DMS79 (cell line): ENCODE data around the gene CHCHD4.

Experiments used
- DNase-seq: peaks from one replicate; lab custom pipeline; 2025; lab: John Stamatoyannopoulos, UW

Gene CHCHD4

DNA sequence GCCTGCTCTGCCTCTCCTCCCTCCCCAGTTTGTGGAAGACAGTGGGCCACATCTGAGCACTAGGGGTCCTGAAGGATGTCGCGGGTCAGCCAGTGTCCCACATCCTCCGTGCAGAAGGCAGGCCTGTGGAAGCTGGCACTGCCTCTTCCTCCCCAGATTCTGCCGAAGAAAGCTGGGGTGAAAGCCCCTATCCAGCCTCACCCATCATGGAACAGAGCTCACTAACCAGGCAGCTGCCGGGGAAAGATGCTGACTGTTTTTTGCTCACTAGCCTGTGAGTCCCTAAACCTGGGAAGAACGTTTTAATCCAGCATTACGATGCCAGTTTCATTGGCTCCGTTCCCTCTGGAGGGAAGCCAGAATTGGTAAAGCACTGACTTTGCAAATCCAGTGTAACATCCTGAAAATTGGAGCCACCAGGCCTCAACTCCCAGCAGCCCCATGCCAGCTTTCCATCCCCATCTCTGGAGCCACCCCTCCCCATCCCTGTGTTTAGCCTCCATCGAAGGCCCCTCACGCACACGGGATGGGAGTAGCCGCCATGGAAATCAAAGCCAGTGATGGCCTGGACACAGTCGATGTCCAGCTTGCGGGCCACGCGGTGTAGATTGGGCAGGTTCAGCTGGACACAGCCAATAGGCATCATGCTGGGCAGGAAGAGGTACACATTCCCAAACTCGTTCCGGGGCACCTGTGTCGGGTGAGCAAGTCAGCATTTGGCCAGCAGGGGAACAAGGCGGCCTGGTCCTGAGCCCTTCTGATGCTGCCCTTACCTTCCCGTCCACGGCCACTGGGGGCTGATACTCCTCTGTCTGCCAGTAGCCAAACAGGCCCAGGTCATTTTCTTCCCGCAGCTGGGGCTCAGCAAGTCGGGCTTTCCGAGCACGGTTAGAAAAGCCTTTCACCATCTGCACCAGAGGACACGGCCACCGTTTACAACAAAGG, 23.6 kb upstream of the CHCHD4 start:
- peak; percentile 35 for DNase-seq

DNA sequence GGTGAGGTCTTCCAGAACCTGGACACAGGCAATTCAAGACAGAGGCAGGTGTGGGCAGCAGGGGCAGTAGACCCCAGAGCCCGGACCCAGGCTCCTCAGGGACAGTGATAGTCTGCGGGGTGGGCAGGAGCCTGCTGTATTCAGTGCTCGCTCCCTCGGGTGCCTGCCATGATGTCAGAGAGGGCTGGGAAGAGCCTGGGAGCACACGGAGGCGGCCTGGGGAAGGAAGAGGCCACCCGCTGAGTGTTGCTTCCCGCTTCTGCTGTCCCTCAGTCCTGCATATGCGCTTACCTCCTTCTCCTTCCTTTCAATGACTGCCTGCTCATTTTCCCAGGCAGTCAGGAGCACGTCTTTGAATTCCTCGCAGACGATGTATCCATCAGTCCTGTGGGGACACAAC, 22.9 kb upstream of the CHCHD4 start:
- no peak for DNase-seq

DNA sequence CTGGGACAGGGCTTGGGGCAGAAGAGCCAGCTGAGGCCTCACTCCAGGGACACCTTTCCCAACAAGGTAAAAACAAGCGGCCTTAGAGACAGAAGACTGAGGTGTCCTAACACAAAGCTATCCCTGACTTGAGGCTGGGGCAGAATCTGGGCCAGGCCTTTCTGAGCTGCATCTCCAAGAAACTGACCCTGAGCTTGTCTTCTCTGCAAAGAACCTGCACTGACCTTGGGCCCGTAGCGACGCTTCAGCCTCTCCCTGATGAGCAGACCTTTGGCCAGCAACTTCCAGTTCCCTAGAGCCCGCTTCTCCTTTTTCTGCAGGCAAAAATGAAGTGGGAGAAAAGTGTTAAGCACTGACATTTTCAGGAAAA, 22.4 kb upstream of the CHCHD4 start:
- no peak for DNase-seq

DNA sequence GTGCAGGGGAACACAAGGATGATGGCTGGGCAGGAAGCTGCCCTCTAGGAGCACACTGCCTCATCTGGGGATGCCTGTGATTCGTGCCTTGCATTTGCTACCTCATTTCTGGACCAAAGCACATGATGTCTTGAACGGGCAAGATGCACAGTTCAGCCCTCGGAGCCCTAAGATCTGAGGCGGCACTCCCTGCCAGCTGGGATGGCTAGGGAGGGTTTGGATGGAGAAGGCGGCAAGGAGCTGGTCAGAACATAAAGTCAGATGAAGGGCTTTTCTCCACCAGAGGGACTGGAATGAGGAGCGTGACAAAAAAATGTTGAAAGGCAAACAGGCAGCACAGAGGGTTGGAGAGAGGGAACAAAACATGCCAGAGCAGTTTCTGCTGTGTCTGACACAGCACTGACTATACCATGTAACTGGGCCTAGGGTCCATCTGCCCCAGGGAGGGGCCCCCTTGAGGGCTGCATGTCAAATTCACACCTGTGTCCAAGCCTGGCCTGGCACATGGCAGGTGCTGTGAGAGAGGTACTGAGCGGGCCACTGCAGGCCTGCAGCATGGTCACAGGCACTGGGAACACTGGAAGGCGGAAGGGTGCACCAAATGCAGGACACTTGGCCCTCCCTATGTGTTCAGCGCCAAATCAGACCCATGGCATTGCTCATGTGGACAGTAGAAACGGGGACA, 21.9 kb upstream of the CHCHD4 start:
- no peak for DNase-seq

DNA sequence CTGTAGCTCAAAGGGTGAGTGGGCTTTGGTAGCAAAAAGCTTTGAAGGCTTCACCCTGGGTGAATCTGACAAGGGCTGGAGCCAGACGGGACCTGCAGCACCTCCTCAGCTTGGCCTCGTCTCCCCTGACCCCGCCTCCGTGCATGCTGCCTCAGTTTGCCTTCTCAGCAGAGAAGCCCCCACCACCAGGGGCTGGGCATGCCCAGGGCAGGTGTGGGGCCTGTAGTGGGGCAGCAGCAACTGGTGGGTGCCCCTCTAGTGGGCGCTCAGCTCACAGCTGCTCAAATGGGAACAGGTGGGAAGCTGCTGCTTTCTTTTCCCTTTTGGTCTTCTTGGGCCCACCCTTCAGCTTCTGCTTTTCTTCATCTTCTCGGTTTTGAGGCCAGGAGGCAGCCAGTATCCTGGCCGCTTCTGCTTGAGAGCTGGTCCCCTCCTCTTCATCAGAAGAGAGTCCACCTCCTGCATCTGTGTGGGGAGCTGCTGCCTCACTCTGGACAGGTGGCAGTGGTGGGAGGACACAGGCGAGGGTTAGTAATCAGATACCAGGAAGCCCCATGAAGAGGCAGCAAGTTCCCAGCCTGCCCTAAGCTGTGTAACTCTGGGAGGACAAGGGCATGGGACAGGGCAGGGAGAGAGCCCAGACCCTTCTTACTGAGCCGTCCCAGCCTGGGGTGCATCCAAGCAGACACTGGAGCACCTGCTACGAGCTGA, 21.2 kb upstream of the CHCHD4 start:
- no peak for DNase-seq

DNA sequence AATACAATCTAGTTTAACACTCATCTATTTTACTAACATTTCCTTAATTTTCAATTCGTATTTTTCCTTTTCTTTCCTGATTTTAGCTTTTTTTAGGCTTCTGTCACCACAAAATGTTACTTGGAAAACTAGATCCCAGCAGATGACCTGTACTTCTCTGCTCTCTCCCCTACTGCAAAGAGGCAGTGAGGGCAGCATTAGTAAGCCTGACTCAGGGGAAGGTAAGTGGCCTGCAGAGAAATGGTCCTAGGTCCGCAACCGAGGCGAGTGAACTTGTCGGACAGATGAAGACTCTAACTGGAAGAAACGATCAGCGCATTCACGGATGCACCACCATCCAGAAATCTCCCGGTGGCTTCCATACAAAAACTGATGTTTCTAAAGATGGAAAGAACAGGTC, 20.6 kb upstream of the CHCHD4 start:
- no peak for DNase-seq

DNA sequence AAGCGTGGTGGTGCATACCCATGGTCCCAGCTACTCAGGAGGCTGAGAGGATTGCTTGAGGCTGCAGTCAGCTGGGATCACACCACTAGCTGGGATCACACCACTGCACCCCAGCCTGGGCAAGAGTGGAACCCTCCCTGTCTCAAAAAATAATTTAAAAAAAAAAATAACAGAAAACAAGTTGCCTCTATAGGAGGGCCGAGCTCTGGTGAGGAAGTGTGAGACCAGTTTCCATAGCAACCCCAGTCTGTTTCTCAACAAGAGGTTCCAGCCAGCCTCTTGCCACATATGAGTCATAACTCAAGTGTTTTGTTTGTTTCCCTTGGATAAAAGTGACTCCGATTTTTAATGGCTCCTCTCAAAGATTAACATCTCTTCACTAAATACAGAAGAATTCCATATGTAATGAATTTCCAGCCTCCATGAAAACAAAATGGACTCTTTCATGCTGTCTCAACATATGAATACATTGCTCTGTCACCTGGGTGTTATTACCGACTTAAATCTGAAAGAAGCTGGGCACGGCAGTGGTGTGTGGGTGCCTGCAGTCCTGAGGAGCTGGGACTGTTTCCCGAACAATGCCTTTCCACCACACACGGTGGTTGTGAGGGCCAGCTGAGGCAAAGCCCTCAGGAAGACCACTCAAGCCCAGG, 19.9 kb upstream of the CHCHD4 start:
- peak; percentile 90 for DNase-seq

DNA sequence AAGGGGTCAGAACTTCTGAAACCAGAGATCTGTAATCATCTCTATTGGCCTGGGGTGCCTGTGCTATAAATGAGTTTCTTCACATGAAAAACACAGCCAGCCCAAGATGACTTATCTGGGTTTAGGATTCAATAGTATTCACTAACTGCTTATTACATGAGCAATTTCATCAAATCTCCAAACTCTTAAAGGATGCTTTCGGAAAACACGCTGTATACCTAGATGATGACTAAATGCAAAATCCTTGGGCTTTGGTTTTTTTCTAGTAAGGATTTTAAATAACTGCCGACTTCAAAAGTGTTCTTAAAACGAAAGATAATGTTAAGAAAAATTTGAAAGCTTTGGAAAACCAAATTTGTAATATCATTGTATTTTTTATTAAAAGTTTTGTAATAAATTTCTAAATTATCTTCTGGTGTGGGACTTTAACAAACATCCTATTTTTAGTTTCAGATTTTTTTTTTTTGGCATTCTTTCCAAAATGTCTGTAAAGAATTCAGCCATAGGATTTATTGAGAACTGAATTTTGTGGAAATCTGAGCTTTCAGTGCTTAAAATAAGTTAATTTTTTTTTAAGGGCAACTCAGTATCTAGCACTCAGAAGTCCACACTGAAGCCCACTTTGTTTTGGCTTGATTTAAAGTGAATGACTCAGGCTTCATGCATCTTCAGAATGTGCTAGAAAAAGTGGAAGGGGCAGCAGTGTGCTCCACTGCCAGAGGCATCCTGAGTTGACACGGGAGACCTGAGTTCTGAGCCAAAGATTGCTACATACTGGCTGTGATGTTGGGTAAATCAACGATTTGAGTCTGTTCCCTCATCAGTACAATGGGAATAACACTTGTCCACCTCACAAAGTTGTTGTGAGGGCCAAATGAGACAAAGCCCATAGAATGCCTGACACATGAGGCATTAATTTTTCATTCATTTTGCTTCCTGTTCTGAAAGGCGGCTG, 18.9 kb upstream of the CHCHD4 start:
- DNase-seq: no peak

DNA sequence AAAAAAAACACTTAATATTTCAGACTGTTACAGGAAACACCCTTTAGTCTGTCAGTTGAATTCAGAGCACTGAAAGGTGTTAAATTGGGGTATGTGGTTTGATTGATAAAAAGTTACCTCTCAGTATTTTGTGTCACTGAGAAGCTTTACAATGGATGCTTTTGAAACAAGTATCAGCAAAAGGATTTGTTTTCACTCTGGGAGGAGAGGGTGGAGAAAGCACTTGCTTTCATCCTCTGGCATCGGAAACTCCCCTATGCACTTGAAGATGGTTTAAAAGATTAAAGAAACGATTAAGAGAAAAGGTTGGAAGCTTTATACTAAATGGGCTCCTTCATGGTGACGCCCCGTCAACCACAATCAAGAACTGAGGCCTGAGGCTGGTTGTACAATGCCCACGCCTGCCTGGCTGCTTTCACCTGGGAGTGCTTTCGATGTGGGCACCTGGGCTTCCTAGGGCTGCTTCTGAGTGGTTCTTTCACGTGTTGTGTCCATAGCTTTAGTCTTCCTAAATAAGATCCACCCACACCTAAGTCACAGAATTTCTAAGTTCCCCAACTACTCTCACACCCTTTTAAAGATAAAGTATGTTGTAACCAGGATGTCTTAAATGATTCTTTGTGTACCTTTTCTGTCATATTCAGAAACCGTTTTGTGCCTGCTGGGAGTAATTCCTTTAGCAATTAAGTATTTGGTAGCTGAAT, 18.0 kb upstream of the CHCHD4 start:
- DNase-seq: peak; percentile 16

DNA sequence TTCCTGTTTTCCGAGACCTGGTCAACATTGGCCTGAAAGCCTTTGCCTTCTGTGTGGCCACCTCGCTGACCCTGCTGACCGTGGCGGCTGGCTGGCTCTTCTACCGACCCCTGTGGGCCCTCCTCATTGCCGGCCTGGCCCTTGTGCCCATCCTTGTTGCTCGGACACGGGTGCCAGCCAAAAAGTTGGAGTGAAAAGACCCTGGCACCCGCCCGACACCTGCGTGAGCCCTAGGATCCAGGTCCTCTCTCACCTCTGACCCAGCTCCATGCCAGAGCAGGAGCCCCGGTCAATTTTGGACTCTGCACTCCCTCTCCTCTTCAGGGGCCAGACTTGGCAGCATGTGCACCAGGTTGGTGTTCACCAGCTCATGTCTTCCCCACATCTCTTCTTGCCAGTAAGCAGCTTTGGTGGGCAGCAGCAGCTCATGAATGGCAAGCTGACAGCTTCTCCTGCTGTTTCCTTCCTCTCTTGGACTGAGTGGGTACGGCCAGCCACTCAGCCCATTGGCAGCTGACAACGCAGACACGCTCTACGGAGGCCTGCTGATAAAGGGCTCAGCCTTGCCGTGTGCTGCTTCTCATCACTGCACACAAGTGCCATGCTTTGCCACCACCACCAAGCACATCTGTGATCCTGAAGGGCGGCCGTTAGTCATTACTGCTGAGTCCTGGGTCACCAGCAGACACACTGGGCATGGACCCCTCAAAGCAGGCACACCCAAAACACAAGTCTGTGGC, 17.1 kb upstream of the CHCHD4 start:
- peak; percentile 25 for DNase-seq

DNA sequence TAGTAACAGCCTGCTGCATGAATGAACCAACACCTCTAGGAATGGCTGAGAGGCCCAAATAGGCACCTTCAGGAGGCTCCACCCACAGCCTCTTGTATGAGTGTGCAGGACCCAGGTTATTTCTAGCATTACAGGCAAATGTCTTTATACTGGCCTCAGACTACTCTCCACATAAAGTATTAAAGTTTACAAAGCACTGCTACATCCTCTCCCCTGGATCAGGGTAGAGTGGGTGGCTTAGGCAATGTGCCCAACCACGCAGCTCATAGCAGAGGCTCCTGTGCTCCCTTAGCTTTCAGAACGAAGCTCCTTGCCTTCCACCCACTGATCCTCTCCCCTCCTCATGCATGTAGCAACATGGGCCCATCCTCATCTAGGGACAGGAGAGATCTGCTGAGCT, 16.5 kb upstream of the CHCHD4 start:
- DNase-seq: no peak

DNA sequence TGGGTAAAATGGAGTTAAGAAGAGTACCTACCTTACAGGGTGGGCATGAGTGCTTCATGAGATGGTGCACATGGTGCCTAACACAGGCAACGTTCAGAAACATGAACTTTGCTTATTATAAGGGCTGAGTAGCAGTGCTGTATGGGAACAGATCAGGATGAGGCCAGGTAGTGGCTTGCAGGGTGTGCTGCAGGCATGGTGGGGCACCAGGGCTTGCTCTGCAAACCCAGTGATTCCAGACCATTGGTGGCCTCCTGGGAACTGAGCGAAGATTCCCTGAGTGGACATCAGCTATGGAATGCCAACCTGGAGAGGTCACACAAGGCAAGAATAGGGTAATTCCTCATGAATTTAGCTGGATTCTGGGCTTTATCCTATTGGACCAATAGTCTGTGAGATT, 16.0 kb upstream of the CHCHD4 start:
- no peak for DNase-seq

DNA sequence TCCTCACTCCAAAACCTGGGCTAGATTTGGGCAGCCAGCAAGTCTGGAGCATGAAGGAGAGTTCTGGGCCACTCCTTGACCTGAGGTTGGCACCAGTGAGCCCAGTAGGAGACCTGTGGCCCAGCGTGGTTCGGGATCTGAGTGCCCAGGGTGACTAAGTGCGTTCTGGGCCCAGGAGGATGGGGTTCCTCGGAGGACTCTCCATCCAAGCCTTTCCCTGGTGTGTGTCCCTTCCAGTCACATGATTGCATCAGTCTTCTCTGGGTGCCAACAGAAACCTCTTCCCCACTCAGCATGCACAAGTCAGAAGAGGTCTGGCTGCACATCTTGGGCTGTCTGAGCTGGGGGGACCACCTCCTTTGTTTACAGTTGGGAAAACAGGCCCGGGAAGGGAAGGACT, 15.1 kb upstream of the CHCHD4 start:
- DNase-seq: no peak

DNA sequence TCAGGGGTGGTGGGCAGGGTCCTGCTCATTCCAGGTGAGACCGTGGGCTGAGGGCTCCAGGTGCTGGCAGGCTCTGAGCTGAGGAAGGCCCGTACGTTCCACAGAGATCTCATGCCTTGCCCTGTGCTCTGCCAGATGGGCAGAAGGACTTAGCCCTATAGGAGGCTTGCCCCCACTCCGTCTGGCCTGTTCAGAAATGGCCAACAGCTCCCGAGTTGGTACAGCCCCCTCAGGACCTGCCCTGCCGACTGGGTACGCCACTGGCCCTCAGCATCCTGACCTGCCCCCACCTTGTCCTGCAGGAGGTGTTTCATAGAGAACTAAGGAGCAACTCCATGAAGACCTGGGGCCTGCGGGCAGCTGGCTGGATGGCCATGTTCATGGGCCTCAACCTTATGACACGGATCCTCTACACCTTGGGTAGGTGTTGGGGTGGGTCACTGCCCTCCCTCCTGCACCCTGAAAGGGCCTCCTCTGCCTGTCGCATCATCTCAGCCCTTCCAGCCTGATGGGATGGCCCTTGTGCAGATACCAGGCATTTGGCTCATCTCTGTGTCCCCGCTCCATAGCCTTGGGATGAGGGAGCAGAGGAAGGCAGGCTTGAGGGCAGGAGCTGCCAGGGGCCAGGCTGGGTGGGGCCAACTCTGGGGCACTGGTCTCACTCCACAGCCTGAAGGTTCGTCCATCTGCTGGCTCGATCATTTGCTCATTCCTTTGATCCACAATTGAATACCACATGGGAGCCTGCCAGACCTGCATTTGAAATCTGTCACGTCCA, 14.4 kb upstream of the CHCHD4 start:
- no peak for DNase-seq

DNA sequence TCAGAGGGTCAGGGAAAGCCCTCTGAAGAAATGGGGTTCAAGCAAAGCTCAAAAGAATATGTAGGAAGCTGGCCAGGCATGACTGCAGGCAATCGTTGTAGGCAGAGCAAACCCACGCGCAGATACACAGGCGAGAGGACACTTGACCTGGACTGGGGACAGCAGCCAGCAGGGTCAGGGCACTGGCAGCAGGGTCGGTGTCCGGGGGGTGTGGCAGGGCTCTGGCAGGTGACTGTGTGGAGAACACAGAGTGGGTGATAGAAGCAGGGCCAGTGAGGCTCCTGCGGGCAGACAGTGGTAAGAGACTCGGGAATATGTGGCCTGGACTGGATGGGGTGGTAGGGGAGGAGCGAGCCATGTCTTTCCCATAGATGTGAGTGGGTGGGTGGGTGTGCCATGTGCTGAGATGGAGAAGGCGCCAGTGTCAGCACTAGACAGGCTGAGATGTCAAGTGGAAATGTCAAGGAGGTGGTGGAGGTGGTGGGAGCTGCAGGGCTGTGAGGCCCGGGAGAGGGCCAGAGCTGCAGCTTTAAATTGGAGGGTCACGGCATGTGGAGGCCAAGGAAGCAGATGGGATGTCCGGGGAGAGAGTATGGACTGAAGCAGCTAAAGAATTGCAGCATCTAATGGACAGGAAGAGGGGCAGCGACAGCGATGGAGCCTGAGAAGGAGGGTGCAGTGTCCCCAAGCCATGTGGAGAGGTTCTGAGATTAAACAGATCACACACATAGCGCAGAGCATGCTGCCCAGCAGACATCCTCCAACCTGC, 13.6 kb upstream of the CHCHD4 start:
- DNase-seq: no peak

DNA sequence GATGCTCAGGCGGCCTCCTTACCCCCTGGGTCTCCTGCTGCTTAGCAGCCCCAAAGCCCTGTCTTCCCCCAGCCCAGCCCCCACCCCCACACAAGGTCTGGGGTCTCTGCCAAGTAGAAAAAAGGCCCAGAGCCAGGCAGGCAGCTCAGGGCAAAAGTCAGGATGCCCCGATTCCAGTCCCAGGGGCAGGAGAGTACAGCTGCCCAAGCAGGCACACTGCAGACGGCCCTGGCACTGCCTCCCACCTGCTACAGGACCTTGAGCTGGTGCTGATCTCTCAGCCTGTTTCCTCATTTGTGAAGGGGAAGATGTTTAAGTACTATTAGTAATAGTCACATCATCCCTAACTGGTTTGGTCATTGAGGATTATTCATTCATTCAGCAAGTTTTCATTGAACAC, 12.8 kb upstream of the CHCHD4 start:
- no peak for DNase-seq

DNA sequence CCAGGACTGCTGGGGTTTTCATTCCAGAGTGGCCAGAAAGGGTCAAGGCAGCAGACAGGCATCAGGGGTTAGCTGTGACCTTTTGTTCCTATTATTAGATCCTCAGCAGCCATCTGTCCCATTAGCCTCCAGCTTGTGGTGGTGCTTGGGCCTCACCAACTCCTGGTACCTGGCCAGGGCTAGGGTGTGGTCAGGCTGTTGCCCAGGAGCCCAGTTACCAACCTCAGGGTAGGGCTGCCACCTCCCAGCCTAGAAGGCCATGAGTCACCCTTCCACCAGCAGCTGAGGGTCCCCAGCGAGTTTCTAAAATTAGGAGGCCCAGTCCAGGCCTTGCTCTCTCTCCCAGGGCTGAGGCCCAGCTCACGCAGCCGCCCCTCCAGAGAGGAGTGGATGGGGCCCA, 12.3 kb upstream of the CHCHD4 start:
- no peak for DNase-seq

DNA sequence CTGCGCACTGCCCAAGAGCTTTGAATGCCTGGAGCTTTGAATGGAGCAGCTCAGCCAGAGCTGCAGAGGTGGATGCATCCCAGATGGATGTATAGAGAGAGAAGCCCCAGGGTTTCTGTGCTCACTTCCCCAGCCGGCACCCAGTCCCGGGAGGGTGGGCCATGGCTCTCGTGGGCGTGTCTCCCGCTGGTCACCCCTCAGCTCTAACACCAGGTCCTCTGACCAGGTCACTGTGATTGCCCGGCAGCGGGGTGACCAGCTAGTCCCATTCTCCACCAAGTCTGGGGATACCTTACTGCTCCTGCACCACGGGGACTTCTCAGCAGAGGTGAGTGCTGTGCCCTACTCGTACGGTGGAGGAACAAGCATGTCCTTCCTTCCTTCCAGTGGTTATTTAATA, 10.9 kb upstream of the CHCHD4 start:
- DNase-seq: no peak
